Fibroblast of skin of left biceps (primary cell): Measurements from ENCODE around the gene LAMA1.
"Not testable (repeated sequence)": the region's sequence is repeated elsewhere in the genome, so short reads cannot be mapped to it uniquely, and the experiment has no call there.

Experiments used
- DNase-seq, 2 experiments: peaks; one replicate each; pipeline ENCODE4 v3.0.0-alpha.2; 2013; ENCODE audit warnings: low read depth in 2 of 2

Gene LAMA1

GRCh38 chr18:7117390-7118355 is at the start of gene LAMA1:
LAMA1 (minus strand) TSS chr18:7117797; CDS start chr18:7117720, 77 bp downstream.
- DNase-seq: no peak

GRCh38 chr18:7165846-7166393 is 48.3 kb upstream of the LAMA1 start:
- DNase-seq: no peak

- no peak for DNase-seq
Observed at GRCh38 chr18:7164323-7165004, 46.9 kb upstream of the LAMA1 start.

GRCh38 chr18:7158216-7158615 is 40.6 kb upstream of the LAMA1 start:
- DNase-seq: peak in 1 of 2 experiments; percentile 11

GRCh38 chr18:7157760-7158159 is 40.2 kb upstream of the LAMA1 start:
- no peak for DNase-seq

- no peak for DNase-seq
Observed at GRCh38 chr18:7155887-7156286, 38.3 kb upstream of the LAMA1 start.

GRCh38 chr18:7155092-7155491 is 37.5 kb upstream of the LAMA1 start:
- DNase-seq: no peak

- no peak for DNase-seq
Observed at GRCh38 chr18:7152440-7152839, 34.8 kb upstream of the LAMA1 start.

- no peak for DNase-seq
Observed at GRCh38 chr18:7147399-7147798, 29.8 kb upstream of the LAMA1 start.

GRCh38 chr18:7146067-7146466 is 28.5 kb upstream of the LAMA1 start:
- DNase-seq: no peak

- DNase-seq: not testable (repeated sequence)
Observed at GRCh38 chr18:7144921-7145320, 27.3 kb upstream of the LAMA1 start.

GRCh38 chr18:7141287-7141686 is 23.7 kb upstream of the LAMA1 start:
- no peak for DNase-seq

- no peak for DNase-seq
Observed at GRCh38 chr18:7139409-7139808, 21.8 kb upstream of the LAMA1 start.

GRCh38 chr18:7133181-7133580 is 15.6 kb upstream of the LAMA1 start:
- no peak for DNase-seq

GRCh38 chr18:7132356-7133150 is 15.0 kb upstream of the LAMA1 start:
- DNase-seq: no peak

GRCh38 chr18:7122376-7122775 is 4.8 kb upstream of the LAMA1 start:
- no peak for DNase-seq

- DNase-seq: no peak
Observed at GRCh38 chr18:7116792-7117389, 706 bp downstream of the LAMA1 start.

- DNase-seq: no peak
Observed at GRCh38 chr18:7116001-7116730, 1.4 kb downstream of the LAMA1 start.

GRCh38 chr18:7112936-7113335 is 4.7 kb downstream of the LAMA1 start:
- no peak for DNase-seq

GRCh38 chr18:7111134-7111533 is 6.5 kb downstream of the LAMA1 start:
- no peak for DNase-seq

GRCh38 chr18:7105943-7106342 is 11.7 kb downstream of the LAMA1 start:
- no peak for DNase-seq
